ENCODE data around the gene ACTG2. TPM values are rescaled to one million over a fixed set of nuclear protein-coding genes. Genes with fewer than 3 reads are reported as not detected.

The ACTG2 gene
- total RNA-seq, 2 experiments from 2014 or later, result not detected

DNA sequence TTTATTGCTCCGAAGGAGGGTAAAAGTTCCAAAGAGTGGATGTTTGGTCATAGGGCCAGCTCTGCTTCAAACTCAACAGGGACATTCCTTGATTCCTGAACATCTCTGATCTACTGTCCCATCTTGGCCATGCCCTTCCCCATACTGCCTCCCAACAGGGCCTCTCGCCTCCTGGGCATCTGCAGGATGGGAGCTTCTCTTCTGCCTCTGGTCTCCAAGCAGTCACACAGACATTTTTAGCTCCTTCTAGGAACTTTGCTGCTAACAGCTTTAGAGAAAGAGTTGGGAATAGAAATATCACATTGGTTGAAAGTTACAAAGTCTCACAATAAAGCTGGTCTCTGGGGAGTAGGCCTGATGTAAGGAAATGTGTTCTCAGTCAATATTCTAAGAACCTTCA, 24.5 kb downstream of the ACTG2 start:
- H3K4me3 ChIP-seq (ENCODE audit: low read length), result no peak overlapping the region
- H3K27me3 ChIP-seq (ENCODE audit: control insufficient read depth in 1 of 2, insufficient read depth in 2 of 2, low read length in 2 of 2), result no peaks in the 10 kb centered on the region
- TF ChIP-seq, protein P1, sequence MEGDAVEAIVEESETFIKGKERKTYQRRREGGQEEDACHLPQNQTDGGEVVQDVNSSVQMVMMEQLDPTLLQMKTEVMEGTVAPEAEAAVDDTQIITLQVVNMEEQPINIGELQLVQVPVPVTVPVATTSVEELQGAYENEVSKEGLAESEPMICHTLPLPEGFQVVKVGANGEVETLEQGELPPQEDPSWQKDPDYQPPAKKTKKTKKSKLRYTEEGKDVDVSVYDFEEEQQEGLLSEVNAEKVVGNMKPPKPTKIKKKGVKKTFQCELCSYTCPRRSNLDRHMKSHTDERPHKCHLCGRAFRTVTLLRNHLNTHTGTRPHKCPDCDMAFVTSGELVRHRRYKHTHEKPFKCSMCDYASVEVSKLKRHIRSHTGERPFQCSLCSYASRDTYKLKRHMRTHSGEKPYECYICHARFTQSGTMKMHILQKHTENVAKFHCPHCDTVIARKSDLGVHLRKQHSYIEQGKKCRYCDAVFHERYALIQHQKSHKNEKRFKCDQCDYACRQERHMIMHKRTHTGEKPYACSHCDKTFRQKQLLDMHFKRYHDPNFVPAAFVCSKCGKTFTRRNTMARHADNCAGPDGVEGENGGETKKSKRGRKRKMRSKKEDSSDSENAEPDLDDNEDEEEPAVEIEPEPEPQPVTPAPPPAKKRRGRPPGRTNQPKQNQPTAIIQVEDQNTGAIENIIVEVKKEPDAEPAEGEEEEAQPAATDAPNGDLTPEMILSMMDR (IDR thresholded peaks at IDR 0.05), result no peak
- ATAC-seq (ENCODE audit: poor library complexity) (no peak), DNase-seq (no peak)
- Mint-ChIP-seq H3K4me3 (no peak overlapping the region), H3K9me3 (no peaks in the 10 kb centered on the region), H3K27ac (no peak overlapping the region), H3K27me3 (no peaks in the 10 kb centered on the region), H3K36me3 (ENCODE audit: low read depth) (no peaks in the 10 kb centered on the region), H3K4me1 (ENCODE audit: low read depth) (no peaks in the 10 kb centered on the region)
- CTCF ChIA-PET, result no interaction called here
- H3K4me1 ChIP-seq (ENCODE audit: insufficient read depth, low read length), result no peaks in the 10 kb centered on the region
- intact Hi-C loops (cut with DNase I, micrococcal nuclease), result no loop called here
- POLR2A ChIA-PET, result no interaction called here
- no peaks in the 10 kb centered on the region for H3K36me3 ChIP-seq (ENCODE audit: insufficient read depth, low read length)
- H3K27ac ChIP-seq (ENCODE audit: low read depth in 1 of 2, low read length in 2 of 2), result no peak overlapping the region
- H3K9me3 ChIP-seq (ENCODE audit: control insufficient read depth in 1 of 2, insufficient read depth in 1 of 2, low read length in 2 of 2), result no peaks in the 10 kb centered on the region

- TF ChIP-seq, protein P1 (IDR thresholded peaks at IDR 0.05), result no peak
- no peaks in the 10 kb centered on the region for H3K9me3 Mint-ChIP-seq
- ATAC-seq (ENCODE audit: poor library complexity) (no peak), DNase-seq (no peak)
- H3K4me3 Mint-ChIP-seq, result no peak overlapping the region
- no peak overlapping the region for H3K4me3 ChIP-seq (ENCODE audit: low read length)
- no peaks in the 10 kb centered on the region for H3K4me1 Mint-ChIP-seq (ENCODE audit: low read depth)
- no peaks in the 10 kb centered on the region for H3K9me3 ChIP-seq (ENCODE audit: control insufficient read depth in 1 of 2, insufficient read depth in 1 of 2, low read length in 2 of 2)
- intact Hi-C loops (cut with DNase I, micrococcal nuclease), result no loop called here
- ChIA-PET POLR2A (no interaction called here), CTCF (no interaction called here)
- no peaks in the 10 kb centered on the region for H3K36me3 Mint-ChIP-seq (ENCODE audit: low read depth)
- no peaks in the 10 kb centered on the region for H3K27me3 ChIP-seq (ENCODE audit: control insufficient read depth in 1 of 2, insufficient read depth in 2 of 2, low read length in 2 of 2)
- no peak overlapping the region for H3K27ac Mint-ChIP-seq
- H3K36me3 ChIP-seq (ENCODE audit: insufficient read depth, low read length), result no peaks in the 10 kb centered on the region
- no peaks in the 10 kb centered on the region for H3K27me3 Mint-ChIP-seq
- H3K4me1 ChIP-seq (ENCODE audit: insufficient read depth, low read length), result no peaks in the 10 kb centered on the region
- H3K27ac ChIP-seq (ENCODE audit: low read depth in 1 of 2, low read length in 2 of 2), result no peak overlapping the region
Measured at GRCh38 chr2:73917696-73918207, 24.9 kb downstream of the ACTG2 start.

GRCh38 chr2:73918856-73919255, 26.0 kb downstream of the ACTG2 start:
- no peak for DNase-seq
- Histone ChIP-seq H3K9me3 (ENCODE audit: control insufficient read depth in 1 of 2, insufficient read depth in 1 of 2, low read length in 2 of 2) (no peaks in the 10 kb centered on the region), H3K36me3 (ENCODE audit: insufficient read depth, low read length) (no peaks in the 10 kb centered on the region), H3K4me3 (ENCODE audit: low read length) (no peak overlapping the region), H3K27ac (ENCODE audit: low read depth in 1 of 2, low read length in 2 of 2) (no peak overlapping the region), H3K27me3 (ENCODE audit: control insufficient read depth in 1 of 2, insufficient read depth in 2 of 2, low read length in 2 of 2) (no peaks in the 10 kb centered on the region), H3K4me1 (ENCODE audit: insufficient read depth, low read length) (no peaks in the 10 kb centered on the region)
- no peaks in the 10 kb centered on the region for H3K4me1 Mint-ChIP-seq (ENCODE audit: low read depth)
- no peak overlapping the region for H3K4me3 Mint-ChIP-seq
- intact Hi-C loops (cut with DNase I, micrococcal nuclease), result no loop called here
- H3K9me3 Mint-ChIP-seq, result no peaks in the 10 kb centered on the region
- ATAC-seq (ENCODE audit: poor library complexity), result no peak
- H3K27me3 Mint-ChIP-seq, result no peaks in the 10 kb centered on the region
- CTCF ChIA-PET, result no interaction called here
- no peak overlapping the region for H3K27ac Mint-ChIP-seq
- H3K36me3 Mint-ChIP-seq (ENCODE audit: low read depth), result no peaks in the 10 kb centered on the region
- TF ChIP-seq, protein P1 (IDR thresholded peaks at IDR 0.05), result no peak
- POLR2A ChIA-PET, result interaction anchor here (0.9 kb wide), 1 partner anchor 17 kb away, joined by 3 read pairs; no protein-coding TSS in a partner anchor
